K562 (cell line): Measurements from ENCODE around the gene S100A2. TPM values are rescaled to one million over a fixed set of nuclear protein-coding genes. Genes with fewer than 3 reads are reported as not detected.

Experiments used
- CTBP1 ChIP-seq: fragments of 450-650 bp; IDR thresholded peaks from 2 replicates; pipeline ENCODE4 v1.6.1; 2016; ENCODE audit warnings: borderline replicate concordance
- CXXC5 ChIP-seq: fragments of 250-450 bp; sonication (Bioruptor Pico); IDR thresholded peaks from 2 replicates; pipeline ENCODE4 v1.8.0; 2022; ENCODE audit warnings: inconsistent platforms, mild to moderate bottlenecking, moderate library complexity
- GABPB2 ChIP-seq: fragments of 250-450 bp; sonication (Bioruptor Pico); conservative IDR thresholded peaks from 2 replicates; pipeline ENCODE4 v1.5.1; 2021; ENCODE audit warnings: mild to moderate bottlenecking
- HDAC2 ChIP-seq: fragments of 450-650 bp; IDR thresholded peaks from 2 replicates; pipeline ENCODE4 v1.6.1; 2016; ENCODE audit warnings: mild to moderate bottlenecking
- RBM17 ChIP-seq: fragments of 200-400 bp; formaldehyde crosslinking; IDR thresholded peaks from 2 replicates; pipeline ENCODE4 v1.6.1; 2017; ENCODE audit warnings: low read depth, mild to moderate bottlenecking, low read length, borderline replicate concordance
- ZBTB17 ChIP-seq: fragments of 450-650 bp; formaldehyde crosslinking; IDR thresholded peaks from 2 replicates; pipeline ENCODE4 v1.4.0; 2020; ENCODE audit warnings: mild to moderate bottlenecking
- ZBTB40 ChIP-seq, 2 experiments: fragments of 450-650 bp in 1 of 2; sonication (generic) in 1 of 2; formaldehyde crosslinking in 1 of 2; IDR thresholded peaks; 2 replicates each; pipeline versions ENCODE4 v1.7.1 to v1.9.0; 2016 to 2022; ENCODE audit warnings: inconsistent platforms in 1 of 2, mild to moderate bottlenecking in 1 of 2, missing genetic modification reagents in 1 of 2
- ZNF407 ChIP-seq: fragments of 450-650 bp; IDR thresholded peaks from 2 replicates; pipeline ENCODE4 v1.6.1; 2016; ENCODE audit warnings: low read depth
- ZNF644 ChIP-seq: fragments of 200-800 bp; sonication (Bioruptor generic); IDR thresholded peaks from 2 replicates; pipeline ENCODE4 v1.6.1; 2016; ENCODE audit warnings: low read depth, missing genetic modification characterization, missing compliant biosample characterization
- polyA plus RNA-seq, 8 experiments: library from polyadenylated mRNA; depleted of rRNA in 4 of 8; stranded (reverse) in 5 of 8; unstranded in 3 of 8; fragments of >200 nt; fragmentation: Nextera tagmentation in 2 of 8; fragmentation: Illumina TruSeq in 1 of 8; extraction: Ambion mirVana in 2 of 8; extraction: Trizol in 1 of 8; gene quantifications; 2 replicates each; pipeline versions ENCODE4 v1.2.1 to v1.2.3, GENCODE V29; 2011 to 2014; ENCODE audit warnings: inconsistent platforms in 1 of 8, missing spikeins in 1 of 8
- total RNA-seq, 7 experiments: library from RNA; depleted of rRNA in 6 of 7; stranded (reverse); fragments of >200 nt in 6 of 7; fragmentation: Illumina TruSeq in 2 of 7; extraction: Trizol in 2 of 7; gene quantifications; 2 replicates each; pipeline versions ENCODE4 v1.2.1 to v1.2.3, GENCODE V29; 2011 to 2021; ENCODE audit warnings: low replicate concordance in 1 of 7

S100A2 gene
- total and polyA plus RNA-seq, 9 of the 15 experiments (the other 6 are each of a cell fraction or from before 2014, with no cell fraction given): 0.28 to 0.65 (median 0.44) TPM; not detected in 4

- TF ChIP-seq ZBTB40 (IDR thresholded peaks at IDR 0.05): no peak
- no peak for TF ChIP-seq ZBTB40 (CRISPR knock-in tag; IDR thresholded peaks at IDR 0.05)
- TF ChIP-seq CTBP1: no peak
- TF ChIP-seq ZBTB17 (CRISPR knock-in tag): no peak
- no peak for TF ChIP-seq CXXC5 (CRISPR knock-in tag)
- TF ChIP-seq ZNF407: no peak
- TF ChIP-seq ZNF644 (tag): no peak
- no peak for TF ChIP-seq GABPB2 (CRISPR knock-in tag)
- no peak for TF ChIP-seq HDAC2
- TF ChIP-seq RBM17: no peak
Observed at GRCh38 chr1:153539395-153540093, 26.1 kb downstream of the S100A2 start (continued).
